C4-2B (cell line): ENCODE results near the gene SPINK1.

ENCODE experiments used
- CTCF ChIP-seq: fragments of 450-650 bp; conservative IDR thresholded peaks from 2 replicates; pipeline ENCODE4 v1.5.1; 2017; ENCODE audit warnings: mild to moderate bottlenecking
- ZFX ChIP-seq: fragments of 450-650 bp; IDR thresholded peaks from 2 replicates; pipeline ENCODE4 v1.6.1; 2017

GRCh38 chr5:147801461-147801860, 30.0 kb downstream of the SPINK1 start:
- TF ChIP-seq CTCF (no peak), ZFX (no peak)
